Immature natural killer cell (primary cell): Measurements from ENCODE around the gene LAMA5. TPM values are rescaled to one million over a fixed set of nuclear protein-coding genes. Genes with fewer than 3 reads are reported as not detected.

ENCODE experiments used
- DNase-seq, 3 donors: peaks; one replicate each; pipeline ENCODE4 v3.0.0; 2022; ENCODE audit warnings: mixed read lengths in 1 of 3
- H3K27ac Mint-ChIP-seq, 6 donors: one replicate each; pipeline ENCODE4 v1.8.0; 2020; ENCODE audit warnings: mixed read lengths in 6 of 6, mild to moderate bottlenecking in 5 of 6, inconsistent platforms in 4 of 6, moderate library complexity in 3 of 6
- H3K27me3 Mint-ChIP-seq, 3 donors: one replicate each; pipeline ENCODE4 v1.8.0; 2020 to 2021; ENCODE audit warnings: low read depth in 3 of 3, mild to moderate bottlenecking in 3 of 3, mixed read lengths in 3 of 3, moderate library complexity in 3 of 3, inconsistent platforms in 1 of 3
- H3K36me3 Mint-ChIP-seq, 3 donors: one replicate each; pipeline ENCODE4 v1.8.0; 2020; ENCODE audit warnings: mixed read lengths in 3 of 3, inconsistent platforms in 2 of 3, mild to moderate bottlenecking in 2 of 3
- H3K4me1 Mint-ChIP-seq, 2 donors: one replicate each; pipeline ENCODE4 v1.8.0; 2020; ENCODE audit warnings: inconsistent platforms in 2 of 2, mild to moderate bottlenecking in 2 of 2, mixed read lengths in 2 of 2, moderate library complexity in 1 of 2
- H3K4me3 Mint-ChIP-seq, 5 donors: one replicate each; pipeline ENCODE4 v1.8.0; 2020; ENCODE audit warnings: mild to moderate bottlenecking in 5 of 5, mixed read lengths in 5 of 5, inconsistent platforms in 3 of 5, moderate library complexity in 3 of 5
- H3K9me3 Mint-ChIP-seq, 6 donors: one replicate each; pipeline ENCODE4 v1.8.0; 2020; ENCODE audit warnings: mild to moderate bottlenecking in 6 of 6, mixed read lengths in 6 of 6, inconsistent platforms in 4 of 6, moderate library complexity in 3 of 6
- polyA plus RNA-seq, 3 donors: library from polyadenylated mRNA; unstranded; fragments of 300-500 nt; fragmentation: Illumina TruSeq; gene quantifications; one replicate each; pipeline ENCODE4 v1.2.3, GENCODE V29; 2021

LAMA5 gene
- polyA plus RNA-seq, 3 donors from 2014 or later: 0.30 TPM; not detected in 2

- H3K27ac Mint-ChIP-seq: no peak overlapping the region
- H3K27me3 Mint-ChIP-seq: peaks cover 0 to 3% (median 2%) of the 10 kb centered on the region in 3 donors
- H3K9me3 Mint-ChIP-seq: no peaks in the 10 kb centered on the region
- H3K4me1 Mint-ChIP-seq: no peaks in the 10 kb centered on the region
- DNase-seq: no peak
- H3K36me3 Mint-ChIP-seq: no peaks in the 10 kb centered on the region
- no peak overlapping the region for H3K4me3 Mint-ChIP-seq
These were observed 8.0 kb downstream of the LAMA5 start for GRCh38 chr20:62359043-62359490.

- H3K4me1 Mint-ChIP-seq: no peaks in the 10 kb centered on the region
- H3K4me3 Mint-ChIP-seq: no peak overlapping the region
- no peaks in the 10 kb centered on the region for H3K9me3 Mint-ChIP-seq
- no peak for DNase-seq
- peaks cover 0 to 2% (median 2%) of the 10 kb centered on the region in 3 donors for H3K27me3 Mint-ChIP-seq
- H3K27ac Mint-ChIP-seq: no peak overlapping the region
- H3K36me3 Mint-ChIP-seq: no peaks in the 10 kb centered on the region
These were observed 8.7 kb downstream of the LAMA5 start for GRCh38 chr20:62358171-62359042.

- no peak overlapping the region for H3K4me3 Mint-ChIP-seq
- H3K4me1 Mint-ChIP-seq: no peaks in the 10 kb centered on the region
- no peaks in the 10 kb centered on the region for H3K9me3 Mint-ChIP-seq
- H3K27me3 Mint-ChIP-seq: peaks cover 0 to 2% (median 2%) of the 10 kb centered on the region in 3 donors
- no peaks in the 10 kb centered on the region for H3K36me3 Mint-ChIP-seq
- DNase-seq: no peak
- H3K27ac Mint-ChIP-seq: no peak overlapping the region
These were observed 9.4 kb downstream of the LAMA5 start for GRCh38 chr20:62357681-62358080.

- Mint-ChIP-seq H3K4me3 (no peak overlapping the region), H3K27ac (no peak overlapping the region), H3K27me3 (peaks cover 0 to 2% (median 2%) of the 10 kb centered on the region in 3 donors), H3K36me3 (no peaks in the 10 kb centered on the region), H3K4me1 (no peaks in the 10 kb centered on the region), H3K9me3 (no peaks in the 10 kb centered on the region)
- DNase-seq: no peak
These were observed 9.9 kb downstream of the LAMA5 start for GRCh38 chr20:62357187-62357667.

- no peaks in the 10 kb centered on the region for H3K4me1 Mint-ChIP-seq
- peaks cover 0 to 2% (median 2%) of the 10 kb centered on the region in 3 donors for H3K27me3 Mint-ChIP-seq
- no peaks in the 10 kb centered on the region for H3K36me3 Mint-ChIP-seq
- H3K9me3 Mint-ChIP-seq: no peaks in the 10 kb centered on the region
- DNase-seq: no peak
- no peak overlapping the region for H3K4me3 Mint-ChIP-seq
- H3K27ac Mint-ChIP-seq: no peak overlapping the region
These were observed 10.4 kb downstream of the LAMA5 start for GRCh38 chr20:62356589-62357186.

GRCh38 chr20:62355878-62356588 lies 11.1 kb downstream of the LAMA5 start:
- Mint-ChIP-seq H3K27ac (no peak overlapping the region), H3K27me3 (peaks cover 0 to 2% (median 2%) of the 10 kb centered on the region in 3 donors), H3K9me3 (no peaks in the 10 kb centered on the region), H3K4me3 (no peak overlapping the region), H3K4me1 (no peaks in the 10 kb centered on the region), H3K36me3 (no peaks in the 10 kb centered on the region)
- no peak for DNase-seq

- H3K27ac Mint-ChIP-seq: no peak overlapping the region
- no peaks in the 10 kb centered on the region for H3K36me3 Mint-ChIP-seq
- H3K27me3 Mint-ChIP-seq: peaks cover 0 to 2% (median 2%) of the 10 kb centered on the region in 3 donors
- no peaks in the 10 kb centered on the region for H3K9me3 Mint-ChIP-seq
- no peak overlapping the region for H3K4me3 Mint-ChIP-seq
- DNase-seq: no peak
- H3K4me1 Mint-ChIP-seq: no peaks in the 10 kb centered on the region
These were observed 11.6 kb downstream of the LAMA5 start for GRCh38 chr20:62355516-62355877.

GRCh38 chr20:62354811-62355341 lies 12.2 kb downstream of the LAMA5 start:
- no peak overlapping the region for H3K27ac Mint-ChIP-seq
- no peak overlapping the region for H3K4me3 Mint-ChIP-seq
- peaks cover 0 to 2% (median 2%) of the 10 kb centered on the region in 3 donors for H3K27me3 Mint-ChIP-seq
- H3K36me3 Mint-ChIP-seq: no peaks in the 10 kb centered on the region
- no peak for DNase-seq
- H3K9me3 Mint-ChIP-seq: no peaks in the 10 kb centered on the region
- no peaks in the 10 kb centered on the region for H3K4me1 Mint-ChIP-seq

GRCh38 chr20:62354031-62354808 lies 12.9 kb downstream of the LAMA5 start:
- no peaks in the 10 kb centered on the region for H3K4me1 Mint-ChIP-seq
- no peak overlapping the region for H3K27ac Mint-ChIP-seq
- DNase-seq: no peak
- H3K36me3 Mint-ChIP-seq: no peaks in the 10 kb centered on the region
- no peak overlapping the region for H3K4me3 Mint-ChIP-seq
- no peaks in the 10 kb centered on the region for H3K9me3 Mint-ChIP-seq
- peaks cover 0 to 3% (median 2%) of the 10 kb centered on the region in 3 donors for H3K27me3 Mint-ChIP-seq

GRCh38 chr20:62353289-62354030 lies 13.7 kb downstream of the LAMA5 start:
- Mint-ChIP-seq H3K9me3 (peaks cover 0 to 4% (median 0%) of the 10 kb centered on the region in 6 donors), H3K27ac (no peak overlapping the region), H3K36me3 (peaks cover 0 to 3% (median 0%) of the 10 kb centered on the region in 3 donors), H3K4me3 (no peak overlapping the region), H3K4me1 (no peaks in the 10 kb centered on the region), H3K27me3 (peaks cover 0 to 11% (median 0%) of the 10 kb centered on the region in 3 donors)
- DNase-seq: no peak

- H3K36me3 Mint-ChIP-seq: peaks cover 0 to 4% (median 0%) of the 10 kb centered on the region in 3 donors
- peaks cover 0 to 6% (median 0%) of the 10 kb centered on the region in 6 donors for H3K9me3 Mint-ChIP-seq
- no peak overlapping the region for H3K27ac Mint-ChIP-seq
- peaks cover 0 to 11% (median 0%) of the 10 kb centered on the region in 3 donors for H3K27me3 Mint-ChIP-seq
- no peaks in the 10 kb centered on the region for H3K4me1 Mint-ChIP-seq
- no peak for DNase-seq
- no peak overlapping the region for H3K4me3 Mint-ChIP-seq
These were observed 14.5 kb downstream of the LAMA5 start for GRCh38 chr20:62352402-62353288.
